Upper lobe of right lung (tissue), 1 donor: ENCODE results near the gene KIAA1614. TPM values are rescaled to one million over a fixed set of nuclear protein-coding genes. Genes with fewer than 3 reads are reported as not detected.

Experiments
- ATAC-seq: fragments of 200-7000 bp; cut with Tn5 transposase; one replicate; pipeline ENCODE4 v1.9.1; 2020; ENCODE audit warnings: mild to moderate bottlenecking, moderate library complexity
- DNase-seq: peaks from one replicate; pipeline ENCODE4 v3.0.0-alpha.2; 2020
- H3K27ac ChIP-seq: fragments of 200-600 bp; one replicate; pipeline ENCODE4 v1.8.0; 2022
- H3K27me3 ChIP-seq: fragments of 200-600 bp; one replicate; pipeline ENCODE4 v1.8.0; 2022; ENCODE audit warnings: mild to moderate bottlenecking
- H3K36me3 ChIP-seq: fragments of 200-600 bp; one replicate; pipeline ENCODE4 v1.8.0; 2022
- H3K4me1 ChIP-seq: fragments of 200-600 bp; one replicate; pipeline ENCODE4 v1.8.0; 2022
- H3K4me3 ChIP-seq: fragments of 200-600 bp; one replicate; pipeline ENCODE4 v1.8.0; 2022; ENCODE audit warnings: mild to moderate bottlenecking
- H3K9me3 ChIP-seq: fragments of 200-600 bp; one replicate; pipeline ENCODE4 v1.8.0; 2022
- intact Hi-C: fragments of 100-400 bp; cut with DNase I; formaldehyde crosslinking; loops from one replicate; pipeline ENCODE4 v1.11.0; 2022
- total RNA-seq: library from RNA; stranded (reverse); fragmentation: NEBNext Ultra II Directional; extraction: Animal tissue kit (Norgen Biotek cat#: 25700); gene quantifications from one replicate; pipeline ENCODE4 v1.2.1, GENCODE V29; 2021
- TF ChIP-seq, protein P1 (sequence below): fragments of 200-600 bp; IDR thresholded peaks from one replicate; pipeline ENCODE4 v1.8.0; 2022; ENCODE audit warnings: antibody characterized with exemption
- donor health status: DM: no; HTN: yes; CAD: no; lungs with severe emphysema.

The KIAA1614 gene
- total RNA-seq, 1 donor from 2014 or later, result 5.5 TPM

- DNase-seq (no peak), ATAC-seq (no peak)
- intact Hi-C loops, result no loop called here
- Histone ChIP-seq H3K4me3 (no peak overlapping the region), H3K36me3 (peaks cover 5% of the 10 kb centered on the region), H3K9me3 (no peaks in the 10 kb centered on the region), H3K27me3 (no peaks in the 10 kb centered on the region), H3K4me1 (no peaks in the 10 kb centered on the region), H3K27ac (no peak overlapping the region)
- TF ChIP-seq, protein P1, sequence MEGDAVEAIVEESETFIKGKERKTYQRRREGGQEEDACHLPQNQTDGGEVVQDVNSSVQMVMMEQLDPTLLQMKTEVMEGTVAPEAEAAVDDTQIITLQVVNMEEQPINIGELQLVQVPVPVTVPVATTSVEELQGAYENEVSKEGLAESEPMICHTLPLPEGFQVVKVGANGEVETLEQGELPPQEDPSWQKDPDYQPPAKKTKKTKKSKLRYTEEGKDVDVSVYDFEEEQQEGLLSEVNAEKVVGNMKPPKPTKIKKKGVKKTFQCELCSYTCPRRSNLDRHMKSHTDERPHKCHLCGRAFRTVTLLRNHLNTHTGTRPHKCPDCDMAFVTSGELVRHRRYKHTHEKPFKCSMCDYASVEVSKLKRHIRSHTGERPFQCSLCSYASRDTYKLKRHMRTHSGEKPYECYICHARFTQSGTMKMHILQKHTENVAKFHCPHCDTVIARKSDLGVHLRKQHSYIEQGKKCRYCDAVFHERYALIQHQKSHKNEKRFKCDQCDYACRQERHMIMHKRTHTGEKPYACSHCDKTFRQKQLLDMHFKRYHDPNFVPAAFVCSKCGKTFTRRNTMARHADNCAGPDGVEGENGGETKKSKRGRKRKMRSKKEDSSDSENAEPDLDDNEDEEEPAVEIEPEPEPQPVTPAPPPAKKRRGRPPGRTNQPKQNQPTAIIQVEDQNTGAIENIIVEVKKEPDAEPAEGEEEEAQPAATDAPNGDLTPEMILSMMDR, result no peak
Measured at GRCh38 chr1:180936110-180937011, 23.7 kb downstream of the KIAA1614 start.

- Histone ChIP-seq H3K4me3 (no peak overlapping the region), H3K27me3 (no peaks in the 10 kb centered on the region), H3K36me3 (peaks cover 5% of the 10 kb centered on the region), H3K9me3 (no peaks in the 10 kb centered on the region), H3K4me1 (no peaks in the 10 kb centered on the region), H3K27ac (no peak overlapping the region)
- ATAC-seq, result no peak
- intact Hi-C loops, result no loop called here
- TF ChIP-seq, protein P1, result no peak
- DNase-seq, result no peak
Measured at GRCh38 chr1:180937012-180937372, 24.3 kb downstream of the KIAA1614 start.

DNA sequence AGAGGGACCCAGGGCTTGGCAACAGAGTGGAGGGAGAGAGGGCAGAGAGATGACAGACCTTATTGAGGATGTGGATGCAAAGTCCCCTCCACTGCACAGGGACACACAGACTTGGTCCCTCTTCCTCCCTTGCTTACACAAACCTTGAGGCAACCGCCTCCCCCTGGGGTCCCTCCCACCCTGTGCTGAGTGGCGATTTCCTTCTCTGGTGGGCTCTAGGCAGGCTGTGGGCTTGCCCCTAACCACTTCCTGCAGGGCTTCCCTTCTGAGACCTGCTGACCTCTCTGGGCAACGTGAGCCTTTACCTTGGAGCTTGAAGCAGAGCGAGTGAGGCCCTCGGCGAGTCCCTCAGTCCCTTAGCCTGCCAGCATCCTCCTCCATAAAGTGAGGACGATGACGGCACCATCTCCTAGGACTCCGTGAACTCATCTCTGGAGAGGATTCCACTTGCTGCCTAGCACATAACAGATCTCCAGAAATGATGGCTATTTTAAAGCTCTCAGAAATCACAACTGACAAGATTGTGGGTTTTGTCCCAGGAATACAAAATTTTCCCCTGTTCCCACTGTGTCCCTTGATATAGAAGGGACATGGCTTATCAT is 25.0 kb downstream of the KIAA1614 start:
- TF ChIP-seq, protein P1, result no peak
- H3K27ac ChIP-seq, result no peak overlapping the region
- H3K4me1 ChIP-seq, result no peaks in the 10 kb centered on the region
- peaks cover 5% of the 10 kb centered on the region for H3K36me3 ChIP-seq
- ATAC-seq (no peak), DNase-seq (no peak)
- no peaks in the 10 kb centered on the region for H3K9me3 ChIP-seq
- no peaks in the 10 kb centered on the region for H3K27me3 ChIP-seq
- H3K4me3 ChIP-seq, result no peak overlapping the region
- intact Hi-C loops, result no loop called here

GRCh38 chr1:180939073-180939710 is 26.5 kb downstream of the KIAA1614 start:
- intact Hi-C loops, result no loop called here
- no peak overlapping the region for H3K4me3 ChIP-seq
- H3K27ac ChIP-seq, result no peak overlapping the region
- peaks cover 7% of the 10 kb centered on the region for H3K36me3 ChIP-seq
- H3K27me3 ChIP-seq, result no peaks in the 10 kb centered on the region
- TF ChIP-seq, protein P1, result no peak
- ATAC-seq, result no peak
- H3K4me1 ChIP-seq, result no peaks in the 10 kb centered on the region
- no peaks in the 10 kb centered on the region for H3K9me3 ChIP-seq
- no peak for DNase-seq

DNA sequence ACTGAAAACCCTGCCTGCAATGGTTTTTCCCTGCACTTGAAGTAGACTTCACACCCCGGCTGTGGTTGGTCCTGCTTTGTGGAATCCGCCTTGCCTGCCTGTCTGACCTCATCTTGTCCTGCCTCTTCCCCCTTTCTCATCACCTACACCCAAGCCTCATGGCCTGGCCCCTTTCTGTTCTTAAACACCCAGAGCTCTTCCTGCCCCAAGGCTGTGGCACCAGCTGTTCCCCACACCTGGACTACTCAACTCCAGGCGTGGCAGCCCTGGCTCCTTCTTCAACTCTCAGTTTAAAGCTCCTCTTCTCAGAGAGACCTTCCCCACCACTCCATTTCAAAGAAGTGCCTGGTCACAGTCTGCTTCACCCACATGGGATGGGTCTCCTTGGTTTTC is 27.0 kb downstream of the KIAA1614 start:
- no peaks in the 10 kb centered on the region for H3K9me3 ChIP-seq
- H3K4me1 ChIP-seq, result no peaks in the 10 kb centered on the region
- intact Hi-C loops, result no loop called here
- H3K36me3 ChIP-seq, result peaks cover 12% of the 10 kb centered on the region
- no peak for ATAC-seq
- H3K27me3 ChIP-seq, result no peaks in the 10 kb centered on the region
- no peak for DNase-seq
- H3K27ac ChIP-seq, result no peak overlapping the region
- TF ChIP-seq, protein P1, result no peak
- H3K4me3 ChIP-seq, result no peak overlapping the region
